ENCODE data around the gene CSAG1.
"Not testable (repeated sequence)": the region's sequence is repeated elsewhere in the genome, so short reads cannot be mapped to it uniquely, and the experiment has no call there.

DNA sequence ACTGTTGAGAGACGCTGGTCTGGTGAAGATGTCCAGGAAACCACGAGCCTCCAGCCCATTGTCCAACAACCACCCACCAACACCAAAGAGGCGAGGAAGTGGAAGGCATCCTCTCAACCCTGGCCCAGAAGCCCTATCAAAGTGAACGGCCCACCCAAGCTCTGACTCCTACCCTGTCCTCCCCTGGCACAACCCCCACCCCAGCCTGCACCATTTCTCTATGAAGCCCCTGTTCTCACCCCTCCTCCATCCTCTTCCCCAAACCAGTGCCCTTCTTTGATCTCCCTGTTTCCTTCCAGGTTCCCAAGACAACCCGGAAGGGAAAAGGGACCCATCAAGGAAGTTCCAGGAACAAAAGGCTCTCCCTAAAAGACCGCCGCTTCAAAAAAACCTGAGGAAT lies 26.0 kb upstream of the CSAG1 start:
- TF ChIP-seq, protein P1, sequence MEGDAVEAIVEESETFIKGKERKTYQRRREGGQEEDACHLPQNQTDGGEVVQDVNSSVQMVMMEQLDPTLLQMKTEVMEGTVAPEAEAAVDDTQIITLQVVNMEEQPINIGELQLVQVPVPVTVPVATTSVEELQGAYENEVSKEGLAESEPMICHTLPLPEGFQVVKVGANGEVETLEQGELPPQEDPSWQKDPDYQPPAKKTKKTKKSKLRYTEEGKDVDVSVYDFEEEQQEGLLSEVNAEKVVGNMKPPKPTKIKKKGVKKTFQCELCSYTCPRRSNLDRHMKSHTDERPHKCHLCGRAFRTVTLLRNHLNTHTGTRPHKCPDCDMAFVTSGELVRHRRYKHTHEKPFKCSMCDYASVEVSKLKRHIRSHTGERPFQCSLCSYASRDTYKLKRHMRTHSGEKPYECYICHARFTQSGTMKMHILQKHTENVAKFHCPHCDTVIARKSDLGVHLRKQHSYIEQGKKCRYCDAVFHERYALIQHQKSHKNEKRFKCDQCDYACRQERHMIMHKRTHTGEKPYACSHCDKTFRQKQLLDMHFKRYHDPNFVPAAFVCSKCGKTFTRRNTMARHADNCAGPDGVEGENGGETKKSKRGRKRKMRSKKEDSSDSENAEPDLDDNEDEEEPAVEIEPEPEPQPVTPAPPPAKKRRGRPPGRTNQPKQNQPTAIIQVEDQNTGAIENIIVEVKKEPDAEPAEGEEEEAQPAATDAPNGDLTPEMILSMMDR (IDR thresholded peaks at IDR 0.05), result not testable (repeated sequence)
- not testable (repeated sequence) for TF ChIP-seq POLR2A (IDR thresholded peaks at IDR 0.05)

All from breast epithelium (tissue), 3 donors.